Panc1 (cell line): ENCODE measurements around the gene TSPOAP1. TPM values are rescaled to one million over a fixed set of nuclear protein-coding genes. Genes with fewer than 3 reads are reported as not detected.

Experiments
- ATAC-seq: fragments of 200-7000 bp; cut with Tn5 transposase; 2 replicates; pipeline ENCODE4 v1.9.1; 2020; ENCODE audit warnings: mild to moderate bottlenecking, moderate library complexity
- BruUV-seq: library from RNA; stranded (reverse); fragments of 400-500 nt; replicated peaks from 2 replicates; lab custom pipeline; 2021; lab: Mats Ljungman, UMichigan
- CTCF ChIA-PET: fragments of 300-600 bp; sonication (Branson Sonifier 250); formaldehyde crosslinking; loops from one replicate; lab custom pipeline; 2022; ENCODE audit warnings: antibody characterized with exemption; lab: Charles Lee
- POLR2A ChIA-PET: fragments of 300-600 bp; sonication (Branson Sonifier 250); formaldehyde crosslinking; loops from one replicate; lab custom pipeline; 2022; ENCODE audit warnings: antibody characterized with exemption; lab: Charles Lee
- DNase-seq: peaks from one replicate; pipeline ENCODE4 v3.0.0-alpha.2; 2010; ENCODE audit warnings: low read depth, low spot score
- H3K27ac ChIP-seq: 2 replicates; pipeline ENCODE4 v1.5.1; 2011; ENCODE audit warnings: mild to moderate bottlenecking, low read length, inconsistent platforms
- H3K27me3 ChIP-seq: fragments of 200-500 bp; sonication (Bioruptor generic); 2 replicates; pipeline ENCODE4 v1.6.0; 2014; ENCODE audit warnings: low read length, inconsistent platforms; ENCODE audit not compliant: control insufficient read depth, insufficient read depth
- H3K36me3 ChIP-seq: fragments of 200-500 bp; sonication (Bioruptor generic); 2 replicates; pipeline ENCODE4 v1.5.1; 2014; ENCODE audit warnings: inconsistent platforms, mild to moderate bottlenecking, low read length, moderate library complexity; ENCODE audit not compliant: control insufficient read depth, insufficient read depth
- H3K4me1 ChIP-seq: 2 replicates; pipeline ENCODE4 v1.5.1; 2011; ENCODE audit warnings: inconsistent platforms, mild to moderate bottlenecking, low read length, moderate library complexity; ENCODE audit not compliant: control insufficient read depth, insufficient read depth
- H3K4me3 ChIP-seq, 2 experiments: 2 replicates each; pipeline ENCODE4 v1.5.1; 2011 to 2012; ENCODE audit warnings: low read depth in 2 of 2, low read length in 2 of 2, mild to moderate bottlenecking in 2 of 2, inconsistent platforms in 1 of 2, moderate library complexity in 1 of 2
- H3K9me3 ChIP-seq: fragments of 200-500 bp; sonication (Bioruptor generic); 2 replicates; pipeline ENCODE4 v1.5.1; 2014; ENCODE audit warnings: low read depth, mild to moderate bottlenecking, inconsistent platforms, low read length, moderate library complexity; ENCODE audit not compliant: control insufficient read depth, insufficient read depth
- POLR2AphosphoS5 ChIP-seq: IDR thresholded peaks from 2 replicates; pipeline ENCODE4 v1.6.1; 2012; ENCODE audit warnings: mild to moderate bottlenecking, low read depth, low read length, moderate library complexity
- REST ChIP-seq, 2 experiments: IDR thresholded peaks; 2 replicates each; pipeline ENCODE4 v1.6.1; 2011 to 2012; ENCODE audit warnings: low read depth in 2 of 2, control low read depth in 1 of 2, low read length in 1 of 2, mild to moderate bottlenecking in 1 of 2, moderate library complexity in 1 of 2; ENCODE audit not compliant: insufficient read depth in 1 of 2
- SIN3A ChIP-seq: IDR thresholded peaks from 2 replicates; pipeline ENCODE4 v1.6.1; 2012; ENCODE audit warnings: low read depth, mild to moderate bottlenecking, low read length, moderate library complexity, borderline replicate concordance; ENCODE audit not compliant: insufficient read depth
- TCF7L2 ChIP-seq: IDR thresholded peaks from 2 replicates; pipeline ENCODE4 v1.6.1; 2011; ENCODE audit warnings: mild to moderate bottlenecking, low read depth, low read length, inconsistent platforms
- in situ Hi-C: cut with HindIII; loops from 2 replicates; pipeline ENCODE4 v1.10.0; 2016; ENCODE audit warnings: low sequenced_read_pairs, low pct_unique_long_range_greater_than_20kb
- intact Hi-C: fragments of 100-400 bp; cut with micrococcal nuclease; formaldehyde crosslinking; loops from one replicate; pipeline ENCODE4 v1.10.0; 2022; ENCODE audit not compliant: unreplicated experiment
- total RNA-seq: library from RNA; stranded (reverse); gene quantifications from one replicate; pipeline ENCODE4 v1.2.1, GENCODE V29; 2021; ENCODE audit not compliant: unreplicated experiment

TSPOAP1 gene
- total RNA-seq, 1 experiment from 2014 or later = 0.05 TPM

GRCh38 chr17:58348038-58348437, 19.4 kb upstream of the TSPOAP1 start:
- H3K4me3 ChIP-seq = no peak overlapping the region
- intact Hi-C loops = loop anchor here (5.0 kb wide), 1 partner anchor 809 kb away; the partner anchor contains the start of genes PRR11 and SKA2
- H3K4me1 ChIP-seq = peaks cover 9% of the 10 kb centered on the region
- H3K27me3 ChIP-seq = no peaks in the 10 kb centered on the region
- BruUV-seq = no TSS peak
- ChIA-PET POLR2A (no interaction called here), CTCF (no interaction called here)
- H3K27ac ChIP-seq = no peak overlapping the region
- DNase-seq = no peak
- H3K9me3 ChIP-seq = no peaks in the 10 kb centered on the region
- ATAC-seq = no peak
- TF ChIP-seq SIN3A (no peak), POLR2AphosphoS5 (no peak), REST (IDR thresholded peaks at IDR 0.05; ENCODE audit: insufficient read depth in 1 of 2, low read depth in 2 of 2, low read length in 1 of 2) (no peak), TCF7L2 (no peak)
- in situ Hi-C loops = no loop called here
- H3K36me3 ChIP-seq = peaks cover 21% of the 10 kb centered on the region

- CTCF ChIA-PET = no interaction called here
- no peaks in the 10 kb centered on the region for H3K27me3 ChIP-seq
- DNase-seq = no peak
These were observed 16.9 kb upstream of the TSPOAP1 start for GRCh38 chr17:58345500-58345899.

More at GRCh38 chr17:58345500-58345899, 16.9 kb upstream of the TSPOAP1 start:
- TF ChIP-seq REST (IDR thresholded peaks at IDR 0.05; ENCODE audit: insufficient read depth in 1 of 2, low read depth in 2 of 2, low read length in 1 of 2) (no peak), TCF7L2 (no peak), POLR2AphosphoS5 (no peak)
- in situ Hi-C loops (no loop called here), intact Hi-C loops (loop anchor here (5.0 kb wide), 1 partner anchor 812 kb away; the partner anchor contains the start of genes PRR11 and SKA2)
- ATAC-seq = no peak
- H3K4me1 ChIP-seq = no peaks in the 10 kb centered on the region
- POLR2A ChIA-PET = no interaction called here
- H3K36me3 ChIP-seq = peaks cover 13% of the 10 kb centered on the region
- no peak overlapping the region for H3K4me3 ChIP-seq
- H3K27ac ChIP-seq = no peak overlapping the region
- H3K9me3 ChIP-seq = no peaks in the 10 kb centered on the region
- BruUV-seq = no TSS peak
